T-helper 2 cell treated with Interferon-gamma antibody and Interleukin-4, amounts not matched to agents 100 ng/mL and 5 ng/mL, for 36 hours (primary cell): ENCODE results near the gene SEPHS2. TPM values are rescaled to one million over a fixed set of nuclear protein-coding genes. Genes with fewer than 3 reads are reported as not detected.

Experiments
- intact Hi-C: fragments of 100-400 bp; cut with micrococcal nuclease; formaldehyde crosslinking; loops from one replicate; pipeline ENCODE4 v1.15.1; 2023
- total RNA-seq: library from RNA; stranded (reverse); gene quantifications from 2 replicates; pipeline ENCODE4 v1.2.3, GENCODE V29; 2022

Gene SEPHS2
- total RNA-seq, 1 donor from 2014 or later = 73.9 TPM

GRCh38 chr16:30430428-30430970, 15.2 kb downstream of the SEPHS2 start:
- intact Hi-C loops = loop anchor here (1.0 to 5.0 kb wide), 7 partner anchors 12 to 198 kb away; partner anchors contain the start of genes ITGAL and SEPHS2

- intact Hi-C loops = loop anchor here (1.0 to 5.0 kb wide), 7 partner anchors 12 to 198 kb away; partner anchors contain the start of genes ITGAL and SEPHS2
Observed at GRCh38 chr16:30429678-30430427, 15.8 kb downstream of the SEPHS2 start, which contains the start of gene DCTPP1. Gene DCTPP1 (minus strand): TSS chr16:30430030. CDS start chr16:30429980, 50 bp downstream.

- intact Hi-C loops = no loop called here
Observed at GRCh38 chr16:30429418-30429677, 16.3 kb downstream of the SEPHS2 start.

GRCh38 chr16:30428055-30428454, 17.6 kb downstream of the SEPHS2 start:
- intact Hi-C loops = no loop called here

- intact Hi-C loops = no loop called here
Observed at GRCh38 chr16:30421010-30421409, 24.7 kb downstream of the SEPHS2 start.

GRCh38 chr16:30418350-30419181, 27.1 kb downstream of the SEPHS2 start:
- intact Hi-C loops = loop anchor here (1.0 kb wide), 1 partner anchor 12 kb away; the partner anchor contains the start of gene DCTPP1

GRCh38 chr16:30417529-30418349, 27.9 kb downstream of the SEPHS2 start:
- intact Hi-C loops = loop anchor here (1.0 kb wide), 1 partner anchor 13 kb away; the partner anchor contains the start of gene DCTPP1

GRCh38 chr16:30416624-30417528, 28.8 kb downstream of the SEPHS2 start:
- intact Hi-C loops = no loop called here

GRCh38 chr16:30416047-30416603, 29.5 kb downstream of the SEPHS2 start:
- intact Hi-C loops = no loop called here

GRCh38 chr16:30414159-30414558, 31.5 kb downstream of the SEPHS2 start:
- intact Hi-C loops = no loop called here

GRCh38 chr16:30413112-30413806, 32.4 kb downstream of the SEPHS2 start:
- intact Hi-C loops = no loop called here

- intact Hi-C loops = loop anchor here (2.0 to 10.0 kb wide), 5 partner anchors 52 to 345 kb away; partner anchors contain the start of genes ALDOA, CD2BP2, GDPD3 and TBX6
Observed at GRCh38 chr16:30409125-30410060, 36.3 kb downstream of the SEPHS2 start.

- intact Hi-C loops = loop anchor here (1.0 to 10.0 kb wide), 7 partner anchors 30 to 343 kb away; partner anchors contain the start of genes ALDOA, CD2BP2, GDPD3 and TBC1D10B
Observed at GRCh38 chr16:30407804-30408534, 37.7 kb downstream of the SEPHS2 start.

- intact Hi-C loops = loop anchor here (1.0 to 10.0 kb wide), 6 partner anchors 29 to 342 kb away; partner anchors contain the start of genes ALDOA, CD2BP2, TBC1D10B and TBX6
Observed at GRCh38 chr16:30407102-30407803, 38.4 kb downstream of the SEPHS2 start, which contains the start of gene ZNF771. Gene ZNF771 (plus strand): TSS chr16:30407606. CDS start chr16:30408054, 448 bp downstream.

GRCh38 chr16:30406795-30407101, 38.9 kb downstream of the SEPHS2 start:
- intact Hi-C loops = loop anchor here (1.0 to 10.0 kb wide), 6 partner anchors 28 to 342 kb away; partner anchors contain the start of genes ALDOA, CD2BP2, TBC1D10B and TBX6
